GM21737 (cell line): ENCODE data around the gene AGPAT4.

ENCODE experiments used
- ATAC-seq: cut with Tn5 transposase; IDR thresholded peaks from one replicate; pipeline ENCODE4 v1.9.1; 2021; ENCODE audit warnings: mild to moderate bottlenecking, moderate library complexity; ENCODE audit not compliant: unreplicated experiment

AGPAT4 gene

GRCh38 chr6:161082215-161082614, 191.6 kb downstream of the AGPAT4 start:
- no peak for ATAC-seq

GRCh38 chr6:161080263-161080970, 193.4 kb downstream of the AGPAT4 start:
- no peak for ATAC-seq
